GM10266 (cell line): Measurements from ENCODE around the gene RBM26.

Experiments
- DNase-seq: peaks from one replicate; pipeline ENCODE4 v3.0.0; 2012; ENCODE audit errors: extremely low spot score
- TF ChIP-seq, protein P1 (sequence below): IDR thresholded peaks from 2 replicates; pipeline ENCODE4 v1.5.1; 2012; ENCODE audit warnings: mild to moderate bottlenecking, low read depth; ENCODE audit not compliant: control insufficient read depth, insufficient read depth; ENCODE audit errors: missing control alignments

Gene RBM26

GRCh38 chr13:79349011-79349410 is 57.0 kb downstream of the RBM26 start:
- TF ChIP-seq, protein P1, sequence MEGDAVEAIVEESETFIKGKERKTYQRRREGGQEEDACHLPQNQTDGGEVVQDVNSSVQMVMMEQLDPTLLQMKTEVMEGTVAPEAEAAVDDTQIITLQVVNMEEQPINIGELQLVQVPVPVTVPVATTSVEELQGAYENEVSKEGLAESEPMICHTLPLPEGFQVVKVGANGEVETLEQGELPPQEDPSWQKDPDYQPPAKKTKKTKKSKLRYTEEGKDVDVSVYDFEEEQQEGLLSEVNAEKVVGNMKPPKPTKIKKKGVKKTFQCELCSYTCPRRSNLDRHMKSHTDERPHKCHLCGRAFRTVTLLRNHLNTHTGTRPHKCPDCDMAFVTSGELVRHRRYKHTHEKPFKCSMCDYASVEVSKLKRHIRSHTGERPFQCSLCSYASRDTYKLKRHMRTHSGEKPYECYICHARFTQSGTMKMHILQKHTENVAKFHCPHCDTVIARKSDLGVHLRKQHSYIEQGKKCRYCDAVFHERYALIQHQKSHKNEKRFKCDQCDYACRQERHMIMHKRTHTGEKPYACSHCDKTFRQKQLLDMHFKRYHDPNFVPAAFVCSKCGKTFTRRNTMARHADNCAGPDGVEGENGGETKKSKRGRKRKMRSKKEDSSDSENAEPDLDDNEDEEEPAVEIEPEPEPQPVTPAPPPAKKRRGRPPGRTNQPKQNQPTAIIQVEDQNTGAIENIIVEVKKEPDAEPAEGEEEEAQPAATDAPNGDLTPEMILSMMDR = no peak
- no peak for DNase-seq

DNA sequence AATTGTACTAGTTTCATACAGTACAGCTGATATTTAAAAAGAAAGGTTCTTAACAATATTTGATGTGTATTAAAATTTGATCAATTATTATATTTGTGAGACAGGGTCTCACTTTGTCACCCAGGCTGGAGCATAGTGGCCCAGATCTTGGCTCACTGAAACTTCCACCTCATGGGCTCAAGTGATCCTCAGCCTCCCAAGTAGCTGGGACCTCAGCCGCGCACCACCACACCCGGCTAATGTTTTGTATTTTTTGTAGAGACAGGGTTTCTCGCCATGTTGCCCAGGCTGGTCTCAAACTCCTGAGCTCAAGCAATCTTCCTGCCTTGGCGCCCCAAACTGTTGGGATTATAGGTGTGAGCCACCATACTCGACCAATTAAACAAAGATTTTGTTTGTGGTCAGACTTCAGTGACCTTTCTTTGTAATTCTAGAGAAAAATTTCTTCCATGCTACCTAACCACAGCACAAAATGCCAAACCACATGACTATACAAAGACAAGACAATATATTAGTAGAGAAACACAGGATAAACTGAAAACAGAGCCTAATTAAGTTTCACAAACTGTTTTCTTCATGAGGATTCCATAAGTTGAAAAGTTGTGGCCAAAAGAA is 59.6 kb downstream of the RBM26 start:
- DNase-seq = no peak
- TF ChIP-seq, protein P1 = no peak

GRCh38 chr13:79341202-79341601 is 64.9 kb downstream of the RBM26 start:
- DNase-seq = no peak
- TF ChIP-seq, protein P1 = no peak

DNA sequence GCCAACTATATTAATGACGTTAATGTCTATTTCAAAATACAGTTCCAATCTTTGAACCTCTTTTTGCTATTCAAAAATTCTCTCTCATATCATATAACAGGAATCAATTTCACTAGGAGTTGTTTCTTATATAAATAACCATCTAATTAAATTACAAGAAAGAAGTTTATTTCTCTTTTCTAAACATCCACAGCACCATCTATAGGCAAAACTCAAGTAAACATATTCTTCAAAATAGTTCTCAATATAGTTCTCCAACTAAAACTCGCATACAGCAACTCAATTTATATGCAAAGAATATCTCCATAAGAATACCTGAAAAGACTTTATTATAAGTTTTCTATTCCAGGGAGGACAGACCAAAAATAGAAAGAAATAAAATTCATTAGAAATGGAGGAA is 65.6 kb downstream of the RBM26 start:
- DNase-seq = no peak
- TF ChIP-seq, protein P1 = no peak

DNA sequence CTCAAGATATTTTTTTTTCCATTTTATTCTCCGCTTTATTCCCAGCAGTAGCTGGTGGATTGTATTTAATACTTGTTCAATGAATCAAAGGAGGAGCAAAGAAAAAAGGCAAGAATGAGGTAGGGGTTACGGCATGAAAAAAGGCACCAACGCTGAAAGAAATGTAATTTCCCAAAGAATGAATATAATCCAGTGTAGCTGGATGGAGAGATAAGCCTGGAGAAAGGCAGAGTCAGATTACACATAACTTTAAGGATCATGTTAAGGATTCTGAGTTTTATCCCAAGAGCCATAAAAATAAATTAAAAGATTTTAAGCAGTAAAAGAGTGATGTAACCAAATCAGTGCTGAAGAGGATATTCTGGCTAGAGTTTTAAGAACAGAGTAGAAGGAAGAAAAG is 67.7 kb downstream of the RBM26 start:
- DNase-seq = no peak
- TF ChIP-seq, protein P1 = no peak

DNA sequence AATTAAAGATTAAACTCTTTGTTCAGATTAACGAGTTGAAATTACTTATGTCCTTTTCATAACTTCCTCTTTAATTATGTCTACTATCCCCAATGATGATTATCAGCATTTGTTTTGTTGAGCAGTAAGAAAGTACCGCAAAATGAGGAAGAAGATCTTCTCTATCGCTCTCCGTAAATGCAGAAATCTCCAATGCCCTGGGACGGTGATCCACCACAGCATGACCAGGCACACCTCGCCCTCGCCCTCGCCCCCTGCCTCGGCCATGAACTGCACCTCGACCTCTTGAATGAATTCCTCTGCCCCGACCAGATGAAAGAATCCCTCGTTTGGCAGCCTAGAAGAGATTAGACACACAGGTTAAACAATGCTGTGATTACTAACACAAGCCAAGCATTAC is 69.1 kb downstream of the RBM26 start:
- TF ChIP-seq, protein P1 = no peak
- no peak for DNase-seq

GRCh38 chr13:79328510-79328909 is 77.5 kb downstream of the RBM26 start:
- DNase-seq = no peak
- TF ChIP-seq, protein P1 = no peak
